Measurements from ENCODE around the gene TNFRSF25.

The TNFRSF25 gene

DNA sequence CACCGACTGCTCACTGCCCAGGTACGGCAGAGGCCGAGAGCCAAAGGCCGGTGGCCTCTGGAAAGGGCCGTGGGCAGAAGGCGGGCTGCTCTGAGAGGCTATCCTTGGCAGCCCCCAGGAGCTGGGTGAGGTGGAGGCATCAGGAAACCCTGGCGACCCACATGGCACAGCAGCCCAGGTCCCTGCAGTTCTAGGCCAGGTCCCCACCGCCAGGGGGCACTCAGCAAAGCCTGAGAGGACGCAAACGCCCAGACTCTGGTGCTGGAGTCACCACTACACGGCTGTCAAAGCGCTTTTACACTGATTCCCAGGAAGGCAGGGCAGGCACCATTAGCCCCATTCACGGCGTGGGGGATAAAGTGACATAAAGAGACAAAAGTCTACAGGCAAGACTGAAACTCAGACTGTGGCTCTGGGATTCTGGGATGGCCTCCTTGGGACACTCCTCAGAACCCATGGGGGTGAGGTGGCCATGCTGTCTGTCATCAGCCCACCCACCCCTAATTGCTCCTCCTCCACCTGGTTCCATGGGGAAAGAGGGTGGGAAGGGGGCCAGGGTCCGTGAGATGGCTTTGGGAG is 20.5 kb upstream of the TNFRSF25 start:
- DNase-seq, result peak; percentile 88

DNA sequence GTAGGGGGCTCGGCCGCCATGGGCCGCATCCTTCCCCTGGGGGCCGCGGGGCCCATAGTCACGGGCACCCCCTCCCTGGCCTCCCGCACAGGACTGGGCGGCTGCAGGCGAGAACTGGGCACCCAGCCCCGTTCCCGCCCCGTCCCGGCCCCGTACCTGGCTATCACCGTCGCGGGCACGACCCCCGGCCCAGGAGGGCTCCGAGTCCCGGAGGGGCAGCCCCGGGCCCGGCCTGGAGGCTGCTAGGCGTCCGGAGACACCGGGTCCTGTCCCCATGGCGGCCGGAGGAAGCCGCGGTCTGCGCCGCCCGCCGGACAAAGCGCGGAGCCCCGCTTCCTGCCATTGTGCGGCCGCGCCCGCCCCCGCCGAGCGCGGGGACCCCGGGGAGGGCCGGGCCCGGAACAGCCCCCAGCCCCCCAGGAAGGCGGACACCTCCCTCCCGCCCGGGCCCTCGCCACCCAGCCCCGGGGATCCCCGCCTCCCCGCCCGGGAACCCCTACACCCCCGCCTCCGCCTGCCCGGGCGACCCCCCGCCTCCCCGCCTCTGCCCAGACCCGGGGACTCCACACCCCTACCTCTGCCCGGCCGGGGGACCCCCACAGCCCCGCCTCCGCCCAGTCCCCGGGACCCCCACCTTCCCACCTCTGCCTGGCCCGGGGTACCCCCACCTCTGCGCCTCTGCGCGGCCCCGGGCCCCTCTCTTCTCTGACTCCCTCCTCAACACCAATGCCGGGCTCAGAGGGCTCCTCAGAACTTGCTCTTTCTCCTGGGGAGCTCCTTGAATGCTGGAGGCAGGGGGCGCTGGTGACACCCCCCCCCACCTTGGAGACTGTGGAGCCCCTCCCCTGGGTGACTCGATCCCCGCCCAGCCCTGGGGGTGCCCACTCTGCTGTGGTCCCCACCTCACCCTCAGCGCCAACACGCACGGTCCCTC is 19.5 kb upstream of the TNFRSF25 start:
- DNase-seq, result no peak

DNA sequence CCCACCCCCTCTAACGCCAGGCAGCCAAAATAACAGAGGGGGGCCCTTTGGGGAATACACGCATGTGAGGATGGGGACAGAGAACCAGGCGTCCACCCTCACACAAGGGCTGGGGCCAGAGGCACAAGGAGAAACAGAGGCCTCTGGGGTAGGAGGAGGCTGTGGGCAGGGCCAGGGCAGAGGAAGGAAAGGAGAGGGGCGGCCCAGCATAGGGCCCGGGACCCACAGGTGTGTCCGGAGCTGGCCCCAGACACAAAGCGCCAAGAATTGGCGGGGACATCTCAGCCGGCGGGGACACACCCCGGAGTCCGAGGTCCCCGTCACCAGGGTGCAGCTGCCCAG is 18.8 kb upstream of the TNFRSF25 start:
- no peak for DNase-seq

DNA sequence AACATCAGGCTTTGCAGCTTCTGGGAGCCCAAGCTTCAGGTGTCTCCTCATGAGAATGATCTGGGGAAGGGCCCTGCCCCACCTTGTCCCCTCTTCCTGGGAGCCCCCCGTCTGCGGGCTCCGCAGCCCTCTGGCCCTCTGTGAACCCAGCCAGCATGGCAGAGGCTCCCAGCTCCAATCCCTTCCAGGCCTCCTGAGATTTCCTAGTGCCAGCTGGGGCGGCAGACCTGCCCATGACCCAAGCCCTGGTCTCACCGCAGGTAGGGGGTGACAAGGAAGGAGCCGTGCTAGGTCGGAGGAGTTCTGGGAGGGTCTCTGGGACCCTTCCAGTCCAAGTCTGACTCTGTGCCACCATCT is 17.8 kb upstream of the TNFRSF25 start:
- no peak for DNase-seq

DNA sequence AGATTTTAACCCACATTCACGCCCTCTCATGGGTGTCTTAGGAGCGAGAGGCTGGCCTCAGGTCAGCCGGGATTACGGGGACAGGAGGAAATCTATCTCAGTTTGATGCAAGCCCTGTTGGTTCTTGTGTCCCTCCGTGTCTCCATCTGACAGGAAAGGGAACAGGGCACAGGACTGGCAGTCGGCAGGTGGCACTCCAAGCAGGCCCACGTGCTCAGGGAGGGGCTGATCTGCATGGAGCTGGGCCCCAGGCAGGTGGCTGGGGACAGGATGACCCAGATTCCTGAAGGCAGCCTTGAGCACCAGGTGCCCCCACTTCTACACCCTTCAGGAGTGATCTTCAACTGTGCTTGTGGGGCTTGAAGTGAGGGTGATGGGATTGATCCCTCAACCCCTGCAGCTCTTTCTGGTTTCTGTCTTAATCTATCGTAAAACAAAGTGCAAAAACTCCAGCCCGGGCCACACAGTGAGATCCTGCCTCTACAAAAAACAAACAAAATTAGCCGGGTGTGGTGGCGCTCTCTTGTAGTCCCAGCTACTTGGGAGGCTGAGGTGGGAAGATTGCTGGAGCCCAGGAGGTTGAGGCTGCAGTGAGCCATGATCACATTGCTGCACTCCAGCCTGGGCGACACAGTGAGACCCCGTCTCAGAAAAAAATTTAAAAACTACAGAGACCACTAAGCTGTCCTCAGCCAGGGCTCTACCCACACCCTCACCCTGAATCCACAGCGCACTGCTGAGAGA is 17.2 kb upstream of the TNFRSF25 start:
- DNase-seq, result no peak

DNA sequence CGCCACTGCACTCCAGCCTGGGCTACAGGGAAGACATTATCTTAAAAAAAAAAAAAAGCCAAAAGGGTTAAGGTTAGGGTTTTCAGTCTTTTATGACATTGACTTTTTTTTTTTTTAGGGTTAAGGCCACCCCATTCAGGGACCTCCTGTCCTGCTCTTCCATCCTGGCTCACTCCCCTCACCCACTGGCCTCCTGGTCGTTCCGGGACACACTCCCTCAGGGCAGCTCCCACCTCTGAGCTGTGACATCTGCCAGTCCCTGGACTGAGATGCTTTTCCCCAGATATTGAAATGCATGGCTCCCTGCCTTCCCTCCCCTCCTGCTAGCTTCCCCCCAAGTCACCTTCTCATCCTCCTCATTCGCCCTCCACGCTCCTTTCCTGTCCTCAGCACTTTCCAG is 15.8 kb upstream of the TNFRSF25 start:
- DNase-seq, result no peak

DNA sequence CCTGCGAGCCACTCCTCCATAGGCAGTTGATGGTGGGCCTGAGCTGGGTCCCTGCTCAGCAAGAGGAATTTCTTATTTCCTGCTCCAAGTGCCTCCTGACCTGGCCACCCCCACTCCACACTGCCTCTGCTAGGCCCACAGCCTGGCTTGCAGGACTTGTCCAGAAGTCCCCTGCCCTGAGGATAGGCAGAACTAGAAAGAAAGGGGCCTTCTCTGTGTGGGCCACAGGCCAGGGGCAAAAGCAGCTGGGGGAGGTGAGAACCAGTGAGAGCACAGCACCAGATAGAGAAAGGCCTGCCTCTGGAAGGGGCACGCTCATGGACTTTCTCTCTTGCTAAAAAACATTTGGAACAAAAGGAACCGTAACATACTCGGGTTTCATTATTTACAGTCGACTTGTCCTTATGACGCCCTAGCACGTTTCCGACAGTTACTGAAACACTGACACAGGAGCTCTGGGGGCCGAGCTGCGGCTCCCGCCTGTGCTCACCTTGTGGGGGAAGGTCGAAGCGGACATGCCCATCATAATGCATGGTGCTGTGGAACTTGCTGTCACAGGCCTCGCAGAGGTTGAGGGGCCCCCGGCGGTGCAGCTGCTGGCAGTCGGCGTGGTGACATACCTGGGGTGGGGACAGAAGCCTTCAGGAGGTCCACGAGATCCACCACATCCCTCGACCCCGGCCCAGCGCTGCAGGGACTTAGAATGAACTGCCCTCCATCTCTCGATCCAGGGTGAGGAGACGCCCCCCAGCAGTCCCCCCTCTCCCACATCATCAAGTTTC is 11.3 kb upstream of the TNFRSF25 start:
- DNase-seq, result no peak

DNA sequence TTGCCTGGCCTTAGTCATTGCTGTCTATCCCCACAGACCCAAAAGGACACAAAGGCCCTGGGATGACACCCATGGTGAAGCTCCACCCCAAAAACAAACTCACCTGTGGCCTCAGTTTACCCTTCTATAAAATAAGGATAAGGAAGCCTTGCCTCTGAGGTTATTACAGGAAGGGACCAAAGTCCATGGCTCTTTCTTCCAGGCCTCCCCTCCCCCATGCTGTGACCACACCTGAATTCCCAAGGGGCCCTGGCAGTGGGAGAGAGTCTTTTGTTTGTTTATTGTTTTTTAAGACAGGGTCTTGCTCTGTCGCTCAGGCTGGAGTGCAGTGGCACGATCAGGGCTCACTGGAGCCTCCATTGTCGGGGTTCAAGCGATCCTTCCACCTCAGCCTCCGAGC is 10.5 kb upstream of the TNFRSF25 start:
- DNase-seq, result no peak

DNA sequence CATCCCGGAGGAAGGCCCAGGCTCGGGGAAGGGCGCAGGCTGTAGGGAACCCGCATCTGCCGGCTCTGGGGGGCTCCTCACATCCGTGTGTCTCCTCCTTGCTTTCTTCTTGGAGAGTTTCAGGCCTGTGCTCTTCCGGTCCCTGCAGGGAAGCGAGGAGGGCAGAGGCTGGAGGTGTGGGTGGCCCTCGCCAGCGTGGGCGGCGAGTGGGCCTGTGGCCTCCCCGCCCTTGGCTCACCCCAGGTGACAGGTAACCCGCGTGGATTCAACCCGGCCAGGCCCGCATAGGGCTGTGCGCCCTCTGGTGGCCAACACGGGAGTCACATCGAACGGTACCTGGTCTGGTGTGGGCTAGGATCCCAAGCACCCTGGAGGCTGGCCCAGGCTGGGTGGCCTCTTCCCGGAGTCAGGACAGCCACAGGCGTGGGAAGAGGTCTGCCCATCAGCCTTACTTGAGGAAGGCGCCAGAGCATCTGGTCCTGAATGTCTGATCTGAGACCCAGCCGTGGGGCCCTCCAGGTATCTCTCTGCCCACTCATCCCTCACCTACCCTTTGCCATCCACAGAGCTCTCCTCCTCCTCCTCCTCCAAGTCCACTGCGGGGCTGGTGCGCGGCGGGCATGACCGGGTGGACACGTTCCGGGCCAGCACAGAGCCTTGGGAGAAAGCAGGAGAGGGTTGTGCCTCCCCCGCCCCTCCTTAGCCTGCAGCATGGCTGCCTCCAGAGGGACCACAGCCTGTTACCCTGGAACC is 9.6 kb upstream of the TNFRSF25 start:
- peak; percentile 76 for DNase-seq

DNA sequence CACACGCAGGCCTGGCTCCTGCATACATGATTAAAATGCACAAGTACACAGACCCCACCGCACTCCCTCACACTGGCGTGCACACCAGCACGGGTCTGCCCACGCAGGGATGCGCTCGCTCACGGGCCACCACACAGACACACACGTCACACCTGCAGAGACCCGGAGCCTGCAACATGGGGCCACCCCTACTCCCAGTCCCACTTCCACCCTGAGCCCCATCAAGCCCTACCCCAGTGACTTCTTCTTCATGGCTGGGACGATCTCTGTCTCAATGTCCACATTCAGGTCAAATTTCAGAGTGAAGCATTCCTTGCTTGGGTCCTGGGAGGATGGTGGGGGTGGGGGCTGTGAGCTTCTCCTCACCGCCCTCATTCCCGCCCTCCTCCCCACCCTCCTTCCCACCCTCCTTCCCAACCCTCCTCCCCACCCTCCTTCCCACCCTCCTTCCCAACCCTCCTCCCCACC is 8.9 kb upstream of the TNFRSF25 start:
- no peak for DNase-seq

DNA sequence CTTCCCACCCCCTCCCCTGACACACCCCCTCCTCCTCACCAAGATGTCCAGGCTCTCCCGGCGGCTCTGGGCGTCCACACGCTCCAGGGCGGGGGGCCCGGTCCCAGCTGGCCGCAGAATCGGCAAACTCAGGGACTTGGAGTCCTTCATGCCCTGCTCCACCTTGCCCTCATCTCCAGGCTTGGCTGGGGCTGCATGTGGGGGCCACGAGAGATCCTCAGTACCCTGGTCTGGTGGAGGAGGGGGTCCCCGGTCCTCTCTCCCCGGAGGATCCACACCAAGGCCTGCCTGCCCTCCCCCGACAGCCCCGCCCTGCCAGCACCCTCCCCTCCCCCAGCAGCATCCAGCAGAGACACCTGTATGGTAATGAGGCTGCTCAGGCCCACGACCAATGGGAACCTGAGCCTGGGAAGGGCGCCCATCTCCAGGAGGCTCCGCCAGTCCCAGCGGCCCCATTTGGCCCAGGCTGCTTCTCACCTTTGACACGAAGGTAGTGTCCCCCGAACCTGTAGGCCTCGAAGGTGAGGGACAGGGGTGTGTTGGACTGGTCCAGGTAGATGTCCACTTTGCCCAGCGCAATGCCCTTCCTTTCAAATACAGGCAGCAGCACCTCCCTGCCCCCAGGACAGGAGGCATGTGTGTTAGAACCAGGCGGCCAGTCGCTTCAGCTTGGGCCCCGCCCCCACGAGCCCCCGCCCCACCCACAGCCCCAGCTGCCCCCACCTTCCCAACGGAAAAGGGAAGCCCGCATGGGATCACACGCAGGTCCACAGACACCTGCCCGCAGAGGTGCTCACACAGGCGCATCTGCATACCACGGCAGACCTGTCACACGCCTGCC is 8.2 kb upstream of the TNFRSF25 start:
- DNase-seq, result no peak

DNA sequence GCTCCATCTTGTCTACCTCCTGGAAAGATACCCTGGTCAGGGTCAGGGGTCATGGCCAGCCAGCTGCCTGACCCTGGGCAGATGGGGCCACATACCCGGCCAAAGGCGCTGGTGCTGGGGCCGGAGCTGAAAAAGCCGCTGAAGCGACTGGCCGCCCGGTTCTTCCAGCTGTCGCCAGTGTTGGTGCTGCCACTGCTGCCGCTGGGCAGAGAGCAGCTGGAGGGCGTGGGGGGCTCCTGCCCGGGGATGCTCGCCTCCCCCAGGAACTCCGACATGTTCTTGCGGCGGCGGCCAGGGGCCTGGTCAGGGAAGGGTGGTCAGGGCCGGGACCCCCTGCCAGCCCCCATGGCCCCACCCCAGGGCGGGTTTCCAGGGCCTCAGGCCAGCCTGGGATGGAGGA is 7.2 kb upstream of the TNFRSF25 start:
- no peak for DNase-seq

DNA sequence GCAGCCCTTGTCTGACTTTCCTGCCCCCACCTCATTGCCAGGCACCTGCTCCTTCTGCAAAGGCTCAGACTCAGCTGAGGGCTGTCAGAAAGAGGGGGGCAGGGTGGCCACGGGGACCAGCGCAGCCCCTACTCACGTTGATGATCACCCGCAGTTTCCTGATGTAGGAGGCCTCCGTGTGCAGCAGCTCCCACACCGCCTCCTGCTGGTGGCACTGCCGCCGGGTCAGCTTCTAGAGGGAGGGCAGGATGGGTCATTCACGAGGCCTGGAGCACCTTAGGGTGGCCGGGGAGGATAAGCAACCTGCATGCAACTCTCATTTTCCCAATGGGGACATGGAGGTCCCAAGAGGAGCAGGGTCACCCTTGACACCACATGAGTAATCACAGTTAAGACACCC is 6.4 kb upstream of the TNFRSF25 start:
- no peak for DNase-seq

DNA sequence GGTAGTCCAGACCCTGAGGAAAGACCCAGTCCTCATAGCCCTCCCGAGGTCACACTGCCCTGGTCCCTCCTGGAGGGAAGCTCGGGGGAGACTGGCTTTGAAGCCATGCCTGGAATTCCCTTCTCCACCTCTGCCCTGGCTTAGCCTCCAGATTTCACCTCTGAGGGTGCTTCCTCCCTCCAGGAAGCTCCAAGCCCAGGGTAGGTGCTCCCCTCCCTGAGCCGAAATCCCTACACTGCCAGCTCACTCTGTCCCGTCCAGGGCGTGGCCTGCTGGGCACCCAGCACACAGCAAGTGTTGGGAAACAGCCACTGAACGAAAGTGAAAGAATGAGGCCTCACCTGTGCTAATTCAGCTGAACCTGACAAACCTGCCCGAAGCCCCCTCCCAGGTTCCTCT is 6.0 kb upstream of the TNFRSF25 start:
- no peak for DNase-seq

DNA sequence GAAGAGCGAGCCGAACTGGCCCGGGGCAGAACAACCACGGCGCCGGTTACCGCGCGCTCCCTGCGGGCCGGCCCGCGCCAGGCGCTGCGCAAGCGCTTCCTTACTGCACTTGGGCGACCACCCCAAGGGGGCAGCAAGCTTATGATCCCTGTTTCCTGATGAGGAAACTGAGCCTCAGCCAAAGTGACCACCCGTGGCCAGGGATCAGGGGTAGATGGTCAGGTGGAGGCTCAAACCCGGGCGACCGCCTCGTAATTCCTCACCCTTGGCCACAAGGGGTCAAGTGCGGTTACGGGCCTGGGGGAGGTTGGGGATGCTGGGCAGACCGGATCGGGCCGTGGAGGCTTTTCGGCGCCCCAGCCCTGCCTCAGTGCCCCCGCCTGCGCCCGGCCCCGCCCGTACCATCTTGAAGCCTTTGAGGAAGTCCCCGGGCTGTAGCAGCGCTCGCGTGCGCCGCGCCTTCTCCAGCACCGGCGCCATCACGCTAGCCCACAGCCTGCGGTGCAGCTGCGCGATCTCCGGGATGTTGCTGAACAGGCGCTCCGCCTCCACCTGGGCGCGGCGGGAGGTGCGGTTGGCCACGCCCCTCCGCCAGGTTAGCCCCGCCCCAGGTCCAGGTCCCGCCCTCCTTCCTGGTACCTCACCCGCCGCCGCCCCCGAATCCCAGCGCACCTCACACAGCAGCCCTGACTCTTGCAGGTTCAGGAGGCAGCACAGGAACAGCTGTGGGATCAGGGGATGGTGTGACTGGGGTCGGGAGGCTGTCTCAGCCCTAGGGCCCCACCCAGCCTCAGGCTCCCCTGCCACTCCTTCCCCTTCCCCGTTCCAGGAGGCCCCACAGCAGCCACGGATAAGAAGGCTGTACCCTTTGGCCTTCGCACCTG is 5.4 kb upstream of the TNFRSF25 start:
- DNase-seq, result no peak

DNA sequence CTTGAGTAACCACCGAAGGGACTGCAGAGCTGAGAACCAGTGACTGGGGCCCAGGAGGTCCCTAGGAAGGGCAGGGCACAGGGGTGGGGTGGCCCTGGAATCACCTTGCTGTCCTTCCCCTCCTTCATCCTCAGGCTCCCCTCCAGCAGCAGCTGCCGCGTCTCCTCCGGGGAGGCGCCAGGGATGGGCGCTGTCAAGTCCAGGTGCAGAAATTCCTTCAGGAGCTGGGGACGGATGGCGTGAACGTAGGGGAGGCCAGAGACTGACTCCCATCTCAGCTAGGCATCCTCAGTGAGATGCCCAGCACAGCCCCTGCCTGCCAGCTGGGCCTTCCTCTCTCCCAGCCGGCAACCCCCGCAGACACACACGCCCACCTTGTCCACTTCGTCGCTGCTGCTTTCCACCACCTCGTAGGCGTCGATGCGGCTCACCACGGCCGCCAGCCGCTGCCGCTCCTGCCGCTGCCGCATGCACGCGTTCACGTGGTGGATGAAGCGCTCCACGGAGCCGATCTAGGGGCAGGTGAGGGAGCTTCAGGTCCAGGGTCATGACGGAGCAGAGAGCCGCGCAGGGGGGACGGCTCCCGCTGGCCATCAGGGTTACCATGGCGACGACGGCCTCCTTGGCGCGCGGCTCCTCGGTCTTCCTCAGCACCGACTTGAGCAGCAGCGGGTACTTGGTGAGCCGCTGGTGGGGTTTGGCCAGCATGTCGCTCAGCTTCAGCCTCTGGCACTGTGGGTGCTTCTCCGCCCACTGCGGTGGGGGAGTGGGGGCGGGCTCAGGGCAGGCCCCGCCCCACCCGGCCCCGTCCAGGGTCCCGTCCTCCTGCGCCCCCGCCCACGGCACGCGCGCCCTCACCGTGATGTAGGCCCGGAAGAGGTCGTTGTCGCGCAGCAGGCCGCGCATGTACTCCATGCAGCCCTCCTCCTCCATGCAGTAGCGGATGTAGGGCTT is 4.4 kb upstream of the TNFRSF25 start:
- DNase-seq, result no peak

DNA sequence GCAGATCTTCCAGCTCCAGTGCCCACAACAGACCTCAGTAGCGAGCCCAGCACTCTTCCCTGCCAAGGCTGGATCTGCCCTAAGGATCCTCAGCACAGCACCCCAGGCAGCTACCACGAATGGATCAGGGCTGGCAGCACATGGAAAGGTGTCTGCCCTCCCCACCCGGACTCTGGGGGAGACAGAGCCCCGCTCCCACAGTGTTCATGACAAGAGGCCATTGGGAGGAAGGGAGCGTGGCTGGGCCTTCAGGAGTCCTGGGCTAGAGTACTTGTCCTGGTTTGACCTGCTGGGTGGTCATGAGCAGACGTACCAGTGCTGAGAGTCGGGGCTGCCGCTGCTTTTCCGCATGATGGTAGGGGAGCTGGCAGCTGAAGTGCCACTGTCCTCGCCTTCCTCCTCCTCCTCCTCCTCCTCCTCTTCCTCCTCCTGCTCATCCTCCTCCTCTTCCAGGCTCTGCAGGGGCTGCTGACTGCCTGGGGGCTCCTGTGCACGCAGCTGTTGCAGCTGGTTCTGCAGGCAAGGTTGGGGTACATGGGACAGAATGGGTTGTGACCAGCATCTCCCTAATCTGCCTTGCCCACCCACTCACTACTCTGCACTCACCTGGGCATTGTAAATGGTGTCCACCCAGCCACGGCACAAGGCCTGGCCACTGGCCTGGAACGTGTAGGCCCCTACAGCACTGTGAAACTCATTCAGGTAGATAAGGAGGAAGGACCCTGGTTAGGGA is 2.9 kb upstream of the TNFRSF25 start:
- DNase-seq, result no peak

Measured in stimulated activated CD4-positive, alpha-beta T cell treated with anti-CD3 and anti-CD28 coated beads, Interleukin-12 subunit alpha, Interleukin-12 subunit beta, amount 100 ng/mL, for 4 hours (primary cell).